ENCODE results near the gene TDRD12. TPM values are rescaled to one million over a fixed set of nuclear protein-coding genes. Genes with fewer than 3 reads are reported as not detected.

Gene TDRD12
- total RNA-seq, 4 donors from 2014 or later: under 0.01 to 0.30 (median 0.21) TPM; not detected in 1

DNA sequence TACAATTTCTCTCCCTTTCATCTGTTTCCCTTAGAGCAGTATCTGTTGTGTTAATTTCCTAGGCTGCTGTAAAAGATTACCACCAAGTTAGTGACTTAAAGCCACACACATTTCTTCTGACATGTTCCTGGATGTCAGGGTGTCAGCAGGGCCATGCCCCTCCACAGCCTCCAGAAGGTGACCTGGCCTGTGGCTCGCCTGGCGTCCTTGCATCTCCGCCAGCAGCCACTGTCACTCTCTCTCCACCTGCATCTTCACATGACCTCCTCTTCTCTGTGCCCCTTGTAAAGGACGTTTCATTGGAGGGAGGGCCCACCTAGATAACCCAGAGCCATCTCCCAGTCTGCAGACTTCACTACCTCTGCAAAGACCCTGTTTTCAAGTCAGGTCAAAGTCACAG is 88.7 kb downstream of the TDRD12 start:
- no peaks in the 10 kb centered on the region for H3K27me3 ChIP-seq
- 70 to 78% methylated on average over 4 of the region's 4 CpGs for WGBS, 2 donors
- H3K9me3 ChIP-seq: no peaks in the 10 kb centered on the region
- TF ChIP-seq, protein P1, sequence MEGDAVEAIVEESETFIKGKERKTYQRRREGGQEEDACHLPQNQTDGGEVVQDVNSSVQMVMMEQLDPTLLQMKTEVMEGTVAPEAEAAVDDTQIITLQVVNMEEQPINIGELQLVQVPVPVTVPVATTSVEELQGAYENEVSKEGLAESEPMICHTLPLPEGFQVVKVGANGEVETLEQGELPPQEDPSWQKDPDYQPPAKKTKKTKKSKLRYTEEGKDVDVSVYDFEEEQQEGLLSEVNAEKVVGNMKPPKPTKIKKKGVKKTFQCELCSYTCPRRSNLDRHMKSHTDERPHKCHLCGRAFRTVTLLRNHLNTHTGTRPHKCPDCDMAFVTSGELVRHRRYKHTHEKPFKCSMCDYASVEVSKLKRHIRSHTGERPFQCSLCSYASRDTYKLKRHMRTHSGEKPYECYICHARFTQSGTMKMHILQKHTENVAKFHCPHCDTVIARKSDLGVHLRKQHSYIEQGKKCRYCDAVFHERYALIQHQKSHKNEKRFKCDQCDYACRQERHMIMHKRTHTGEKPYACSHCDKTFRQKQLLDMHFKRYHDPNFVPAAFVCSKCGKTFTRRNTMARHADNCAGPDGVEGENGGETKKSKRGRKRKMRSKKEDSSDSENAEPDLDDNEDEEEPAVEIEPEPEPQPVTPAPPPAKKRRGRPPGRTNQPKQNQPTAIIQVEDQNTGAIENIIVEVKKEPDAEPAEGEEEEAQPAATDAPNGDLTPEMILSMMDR (IDR thresholded peaks at IDR 0.05): no peak
- TF ChIP-seq POLR2A (IDR thresholded peaks at IDR 0.05): no peak
- TF ChIP-seq EP300 (IDR thresholded peaks at IDR 0.05): no peak
- no peak overlapping the region for H3K4me3 ChIP-seq
- no peak for DNase-seq (ENCODE audit: low spot score in 2 of 2)
- no peak overlapping the region for H3K27ac ChIP-seq
- no peaks in the 10 kb centered on the region for H3K36me3 ChIP-seq
- H3K4me1 ChIP-seq: no peaks in the 10 kb centered on the region

DNA sequence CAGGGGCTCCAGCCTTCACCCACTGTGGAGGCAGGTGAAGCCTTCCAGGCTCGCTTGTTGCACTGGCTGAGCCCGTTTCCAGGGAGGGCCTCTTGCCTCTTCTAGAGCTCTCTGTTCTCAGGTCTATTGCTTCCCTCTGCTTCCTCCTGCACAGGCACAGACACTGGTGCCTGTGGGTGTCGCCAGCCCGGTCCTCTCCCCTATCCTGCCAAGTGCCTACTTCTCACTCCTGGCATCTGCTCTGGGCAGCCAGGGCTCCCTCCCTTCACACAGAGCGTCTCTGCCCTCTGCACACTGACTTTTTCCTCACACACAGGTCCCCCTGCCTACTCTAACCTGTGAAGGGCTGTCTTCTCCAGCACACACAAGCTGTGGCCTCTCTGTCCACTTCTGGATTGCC is 89.7 kb downstream of the TDRD12 start:
- H3K4me3 ChIP-seq: no peak overlapping the region
- H3K27me3 ChIP-seq: no peaks in the 10 kb centered on the region
- H3K27ac ChIP-seq: no peak overlapping the region
- H3K4me1 ChIP-seq: no peaks in the 10 kb centered on the region
- no peak for DNase-seq (ENCODE audit: low spot score in 2 of 2)
- TF ChIP-seq, protein P1 (IDR thresholded peaks at IDR 0.05): no peak
- no peak for TF ChIP-seq EP300 (IDR thresholded peaks at IDR 0.05)
- no peak for TF ChIP-seq POLR2A (IDR thresholded peaks at IDR 0.05)
- no peaks in the 10 kb centered on the region for H3K9me3 ChIP-seq
- 62 to 65% methylated on average over 5 of the region's 5 CpGs for WGBS, 2 donors
- H3K36me3 ChIP-seq: no peaks in the 10 kb centered on the region

DNA sequence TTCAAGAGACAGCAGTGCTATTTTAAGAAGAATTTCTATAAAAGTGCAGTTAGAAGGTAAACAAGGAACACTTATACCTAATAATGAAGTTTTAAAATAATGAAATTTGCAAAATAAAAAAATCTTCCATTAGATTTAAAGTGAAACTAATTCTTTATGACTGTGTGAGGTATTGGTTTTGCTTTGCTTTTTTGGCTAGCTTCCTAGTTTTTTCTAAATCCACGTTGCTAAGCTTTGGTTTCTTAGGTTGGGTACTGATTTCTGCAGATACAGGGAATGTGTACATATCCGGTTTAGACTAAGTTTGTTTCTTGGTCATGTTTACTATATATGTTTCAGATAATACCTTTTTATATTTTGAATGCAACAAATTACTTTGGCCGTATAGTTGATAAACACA is 90.2 kb downstream of the TDRD12 start:
- Histone ChIP-seq H3K27me3 (no peaks in the 10 kb centered on the region), H3K4me1 (no peaks in the 10 kb centered on the region), H3K36me3 (no peaks in the 10 kb centered on the region), H3K9me3 (no peaks in the 10 kb centered on the region), H3K4me3 (no peak overlapping the region), H3K27ac (no peak overlapping the region)
- DNase-seq (ENCODE audit: low spot score in 2 of 2): no peak
- WGBS, 2 donors: 39 to 58% methylated on average over 3 of the region's 3 CpGs
- TF ChIP-seq EP300 (IDR thresholded peaks at IDR 0.05) (no peak), POLR2A (IDR thresholded peaks at IDR 0.05) (no peak)
- TF ChIP-seq, protein P1 (IDR thresholded peaks at IDR 0.05): no peak

DNA sequence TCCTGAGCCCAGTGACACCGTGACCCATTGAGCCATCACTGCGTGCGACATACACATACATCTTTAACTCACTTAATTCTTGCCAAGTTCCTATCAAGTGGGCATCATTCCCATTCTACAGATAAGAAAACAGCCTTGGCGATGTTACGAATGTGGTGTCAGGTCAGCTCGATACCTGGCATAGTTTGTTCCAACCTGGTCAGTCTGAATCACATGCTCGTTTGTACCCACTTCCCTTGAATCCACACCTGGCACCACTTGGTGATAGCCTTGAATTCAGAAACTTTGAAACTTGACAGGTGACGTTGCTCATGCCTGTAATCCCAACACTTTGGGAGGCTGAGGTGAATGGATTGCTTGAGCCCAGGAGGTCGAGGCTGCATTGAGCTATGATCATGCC is 90.9 kb downstream of the TDRD12 start:
- no peak overlapping the region for H3K27ac ChIP-seq
- no peak overlapping the region for H3K4me3 ChIP-seq
- TF ChIP-seq EP300 (IDR thresholded peaks at IDR 0.05) (no peak), POLR2A (IDR thresholded peaks at IDR 0.05) (no peak)
- TF ChIP-seq, protein P1 (IDR thresholded peaks at IDR 0.05): no peak
- no peaks in the 10 kb centered on the region for H3K9me3 ChIP-seq
- no peaks in the 10 kb centered on the region for H3K36me3 ChIP-seq
- 87 to 89% methylated on average over 9 of the region's 9 CpGs for WGBS, 2 donors
- DNase-seq (ENCODE audit: low spot score in 2 of 2): no peak
- no peaks in the 10 kb centered on the region for H3K4me1 ChIP-seq
- no peaks in the 10 kb centered on the region for H3K27me3 ChIP-seq

DNA sequence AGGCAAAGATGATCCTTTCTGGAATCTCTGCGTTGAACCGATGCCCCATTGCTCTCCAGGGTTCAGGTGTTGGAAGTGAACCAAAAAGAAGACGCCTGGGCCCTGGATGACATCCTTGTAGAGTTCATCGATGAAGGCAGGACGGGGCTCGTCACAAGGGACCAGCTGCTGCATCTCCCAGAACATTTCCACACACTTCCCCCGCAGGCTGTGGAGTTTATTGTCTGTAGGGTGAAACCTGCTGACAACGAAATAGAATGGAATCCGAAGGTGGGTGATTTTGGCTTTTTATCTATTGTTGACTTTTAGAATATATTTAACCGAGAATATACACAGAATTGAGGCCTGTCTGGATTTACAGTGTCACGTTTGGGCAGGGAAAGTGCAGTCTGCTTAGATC is 91.6 kb downstream of the TDRD12 start:
- H3K9me3 ChIP-seq: no peaks in the 10 kb centered on the region
- no peak for DNase-seq (ENCODE audit: low spot score in 2 of 2)
- no peaks in the 10 kb centered on the region for H3K36me3 ChIP-seq
- TF ChIP-seq, protein P1 (IDR thresholded peaks at IDR 0.05): no peak
- TF ChIP-seq POLR2A (IDR thresholded peaks at IDR 0.05) (no peak), EP300 (IDR thresholded peaks at IDR 0.05) (no peak)
- no peaks in the 10 kb centered on the region for H3K4me1 ChIP-seq
- 71 to 75% methylated on average over 11 of the region's 11 CpGs for WGBS, 2 donors
- H3K27ac ChIP-seq: no peak overlapping the region
- no peaks in the 10 kb centered on the region for H3K27me3 ChIP-seq
- no peak overlapping the region for H3K4me3 ChIP-seq

All from tibial nerve (tissue), 4 donors.